OCI-LY7 (cell line): ENCODE results near the gene ZHX3.

Experiments used
- EZH2phosphoT487 ChIP-seq: fragments of 200-600 bp; sonication (generic); IDR thresholded peaks from 2 replicates; pipeline ENCODE4 v1.6.1; 2018; ENCODE audit warnings: low read depth, borderline replicate concordance, mild to moderate bottlenecking, mixed run types, antibody characterized with exemption, low read length, moderate library complexity, mixed read lengths
- TF ChIP-seq, protein P1 (sequence below): fragments of 200-600 bp; sonication (generic); conservative IDR thresholded peaks from 2 replicates; pipeline ENCODE4 v1.5.1; 2014; ENCODE audit warnings: mild to moderate bottlenecking, antibody characterized with exemption, low read length, moderate library complexity, mixed read lengths

DNA sequence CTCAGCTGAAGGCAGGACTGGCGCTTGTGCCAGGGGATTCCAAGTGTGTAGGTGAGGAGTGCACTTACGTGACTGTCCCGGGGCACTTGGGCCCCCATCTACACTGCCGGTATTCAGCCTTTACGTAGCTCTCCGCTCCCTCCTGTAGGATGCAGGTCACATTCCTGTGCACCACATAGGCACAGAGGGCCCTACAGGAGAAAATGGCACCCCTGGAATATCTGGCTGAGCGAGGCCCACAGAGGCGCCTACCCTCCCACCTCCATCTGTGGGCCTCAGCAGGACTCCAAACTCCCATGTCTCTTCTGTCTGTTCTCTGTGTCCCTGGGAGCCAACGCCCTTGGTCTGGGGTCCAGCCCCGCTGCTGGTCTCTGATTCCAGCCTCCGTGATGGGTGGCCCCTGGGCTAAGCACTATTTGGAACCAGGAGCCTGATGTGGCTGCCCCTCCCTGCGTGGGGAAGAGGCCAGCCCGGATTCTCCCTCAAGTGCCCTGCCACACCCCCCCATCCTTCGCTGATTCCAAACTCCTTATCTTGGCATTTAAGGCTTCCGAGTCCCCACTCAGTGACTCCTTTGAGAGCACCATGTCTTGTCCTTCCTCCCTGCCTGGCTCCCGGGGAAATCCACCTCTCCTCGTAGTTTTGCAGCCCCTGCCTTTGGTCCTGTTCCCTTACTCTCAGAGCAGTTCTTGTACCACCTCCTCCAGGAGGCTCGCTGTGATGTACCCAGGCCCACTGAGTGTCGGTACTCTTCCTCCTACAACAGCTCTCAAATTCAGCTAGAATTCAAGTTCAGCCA lies 47.6 kb upstream of the ZHX3 start:
- TF ChIP-seq, protein P1, sequence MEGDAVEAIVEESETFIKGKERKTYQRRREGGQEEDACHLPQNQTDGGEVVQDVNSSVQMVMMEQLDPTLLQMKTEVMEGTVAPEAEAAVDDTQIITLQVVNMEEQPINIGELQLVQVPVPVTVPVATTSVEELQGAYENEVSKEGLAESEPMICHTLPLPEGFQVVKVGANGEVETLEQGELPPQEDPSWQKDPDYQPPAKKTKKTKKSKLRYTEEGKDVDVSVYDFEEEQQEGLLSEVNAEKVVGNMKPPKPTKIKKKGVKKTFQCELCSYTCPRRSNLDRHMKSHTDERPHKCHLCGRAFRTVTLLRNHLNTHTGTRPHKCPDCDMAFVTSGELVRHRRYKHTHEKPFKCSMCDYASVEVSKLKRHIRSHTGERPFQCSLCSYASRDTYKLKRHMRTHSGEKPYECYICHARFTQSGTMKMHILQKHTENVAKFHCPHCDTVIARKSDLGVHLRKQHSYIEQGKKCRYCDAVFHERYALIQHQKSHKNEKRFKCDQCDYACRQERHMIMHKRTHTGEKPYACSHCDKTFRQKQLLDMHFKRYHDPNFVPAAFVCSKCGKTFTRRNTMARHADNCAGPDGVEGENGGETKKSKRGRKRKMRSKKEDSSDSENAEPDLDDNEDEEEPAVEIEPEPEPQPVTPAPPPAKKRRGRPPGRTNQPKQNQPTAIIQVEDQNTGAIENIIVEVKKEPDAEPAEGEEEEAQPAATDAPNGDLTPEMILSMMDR = no peak
- TF ChIP-seq EZH2phosphoT487 = no peak
